Body of pancreas (tissue), 4 donors: ENCODE measurements around the gene SAMD14.

Experiments
- POLR2A ChIP-seq, 3 donors: fragments of 450-650 bp; IDR thresholded peaks; one replicate each; pipeline ENCODE4 v1.6.1; 2016; ENCODE audit warnings: antibody characterized with exemption in 3 of 3, mild to moderate bottlenecking in 2 of 3
- TF ChIP-seq, protein P1 (sequence below), 7 experiments: fragments of 450-650 bp in 4 of 7; fragments of 200-600 bp in 3 of 7; sonication (generic) in 3 of 7; IDR thresholded peaks; one replicate each; pipeline ENCODE4 v1.5.1; 2016 to 2019; ENCODE audit warnings: antibody characterized with exemption in 7 of 7

DNA sequence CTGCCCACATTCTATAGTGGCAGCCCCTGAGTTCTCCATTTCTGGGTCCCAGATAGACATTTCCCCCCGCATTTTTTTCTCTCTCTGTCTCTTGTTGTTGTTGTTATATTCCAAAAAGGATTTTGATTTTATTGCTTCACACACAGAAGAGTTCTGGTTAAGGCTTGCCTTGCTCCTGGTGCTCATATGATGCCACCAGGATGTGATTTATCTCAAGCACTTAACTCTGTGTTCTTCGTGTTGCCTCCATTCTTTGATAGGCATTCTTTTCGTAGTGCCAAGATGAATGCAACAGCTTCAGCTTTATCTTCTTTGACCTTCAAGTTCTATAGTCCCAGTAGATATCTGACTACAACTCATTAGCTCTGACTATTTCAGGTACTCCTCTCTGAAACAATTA, 64.9 kb downstream of the SAMD14 start:
- no peak for TF ChIP-seq POLR2A (IDR thresholded peaks at IDR 0.05)
- TF ChIP-seq, protein P1, sequence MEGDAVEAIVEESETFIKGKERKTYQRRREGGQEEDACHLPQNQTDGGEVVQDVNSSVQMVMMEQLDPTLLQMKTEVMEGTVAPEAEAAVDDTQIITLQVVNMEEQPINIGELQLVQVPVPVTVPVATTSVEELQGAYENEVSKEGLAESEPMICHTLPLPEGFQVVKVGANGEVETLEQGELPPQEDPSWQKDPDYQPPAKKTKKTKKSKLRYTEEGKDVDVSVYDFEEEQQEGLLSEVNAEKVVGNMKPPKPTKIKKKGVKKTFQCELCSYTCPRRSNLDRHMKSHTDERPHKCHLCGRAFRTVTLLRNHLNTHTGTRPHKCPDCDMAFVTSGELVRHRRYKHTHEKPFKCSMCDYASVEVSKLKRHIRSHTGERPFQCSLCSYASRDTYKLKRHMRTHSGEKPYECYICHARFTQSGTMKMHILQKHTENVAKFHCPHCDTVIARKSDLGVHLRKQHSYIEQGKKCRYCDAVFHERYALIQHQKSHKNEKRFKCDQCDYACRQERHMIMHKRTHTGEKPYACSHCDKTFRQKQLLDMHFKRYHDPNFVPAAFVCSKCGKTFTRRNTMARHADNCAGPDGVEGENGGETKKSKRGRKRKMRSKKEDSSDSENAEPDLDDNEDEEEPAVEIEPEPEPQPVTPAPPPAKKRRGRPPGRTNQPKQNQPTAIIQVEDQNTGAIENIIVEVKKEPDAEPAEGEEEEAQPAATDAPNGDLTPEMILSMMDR (IDR thresholded peaks at IDR 0.05), result no peak
